Lower leg skin (tissue), 4 donors: ENCODE results near the gene SIRPA. TPM values are rescaled to one million over a fixed set of nuclear protein-coding genes. Genes with fewer than 3 reads are reported as not detected.
"Not testable (repeated sequence)": the region's sequence is repeated elsewhere in the genome, so short reads cannot be mapped to it uniquely, and the experiment has no call there.

Experiments used
- DNase-seq, 2 donors: peaks; one replicate each; pipeline ENCODE4 v3.0.0-alpha.2; 2019; ENCODE audit warnings: low spot score in 2 of 2
- H3K4me3 ChIP-seq: fragments of 200-600 bp; sonication (generic); 2 replicates; pipeline ENCODE4 v1.5.1; 2017; ENCODE audit warnings: mild to moderate bottlenecking, low read depth; ENCODE audit not compliant: poor library complexity, severe bottlenecking
- CTCF ChIP-seq, 3 donors: fragments of 450-650 bp; IDR thresholded peaks; one replicate each; pipeline ENCODE4 v1.5.1; 2016; ENCODE audit warnings: antibody characterized with exemption in 3 of 3, mild to moderate bottlenecking in 3 of 3, moderate library complexity in 2 of 3
- POLR2A ChIP-seq, 2 donors: fragments of 450-650 bp; IDR thresholded peaks; one replicate each; pipeline ENCODE4 v1.6.1; 2016 to 2017; ENCODE audit warnings: antibody characterized with exemption in 2 of 2, mild to moderate bottlenecking in 1 of 2, moderate library complexity in 1 of 2
- WGBS, 2 donors: methylation state at CpG; one replicate each; pipeline ENCODE4 v1.1.5; 2018; 5-methylcytosine and 5-hydroxymethylcytosine counted together
- intact Hi-C: fragments of 100-400 bp; cut with DNase I; formaldehyde crosslinking; loops from one replicate; pipeline ENCODE4 v1.15.0; 2023; ENCODE audit warnings: low total_unique reads
- total RNA-seq, 4 donors: library from RNA; depleted of rRNA; stranded (reverse); fragments of >200 nt; gene quantifications; one replicate each; pipeline ENCODE4 v1.1.0, GENCODE V29; 2016

Gene SIRPA
- total RNA-seq, 4 donors from 2014 or later = 29.3 to 55.0 (median 44.1) TPM

GRCh38 chr20:1920826-1921225 lies 25.6 kb downstream of the SIRPA start:
- no peak overlapping the region for H3K4me3 ChIP-seq
- TF ChIP-seq CTCF (IDR thresholded peaks at IDR 0.05) (no peak), POLR2A (IDR thresholded peaks at IDR 0.05) (no peak)
- no peak for DNase-seq
- 67% methylated on average over 6 of the region's 6 CpGs for WGBS, 2 donors
- intact Hi-C loops = no loop called here

- DNase-seq, intact Hi-C loops, H3K4me3 ChIP-seq: not testable (repeated sequence)
- 62 to 79% methylated on average over 4 of the region's 4 CpGs for WGBS, 2 donors
These were observed 26.8 kb downstream of the SIRPA start for GRCh38 chr20:1921985-1922384.

- no peak for DNase-seq
- no peak overlapping the region for H3K4me3 ChIP-seq
- no peak for TF ChIP-seq CTCF (IDR thresholded peaks at IDR 0.05)
- TF ChIP-seq POLR2A (IDR thresholded peaks at IDR 0.05) = no peak
- intact Hi-C loops = no loop called here
These were observed 27.6 kb downstream of the SIRPA start for GRCh38 chr20:1922786-1923185.

- DNase-seq = no peak
- TF ChIP-seq POLR2A (IDR thresholded peaks at IDR 0.05) (no peak), CTCF (IDR thresholded peaks at IDR 0.05) (no peak)
- H3K4me3 ChIP-seq = no peak overlapping the region
- WGBS, 2 donors = 88 to 95% methylated on average over 13 of the region's 13 CpGs
- intact Hi-C loops = no loop called here
These were observed 30.0 kb downstream of the SIRPA start for GRCh38 chr20:1924910-1925861.

GRCh38 chr20:1926237-1926636 lies 31.0 kb downstream of the SIRPA start:
- intact Hi-C loops = no loop called here
- no peak for DNase-seq
- H3K4me3 ChIP-seq = no peak overlapping the region
- no peak for TF ChIP-seq POLR2A (IDR thresholded peaks at IDR 0.05)
- no peak for TF ChIP-seq CTCF (IDR thresholded peaks at IDR 0.05)
- WGBS, 2 donors = 69 to 70% methylated on average over 5 of the region's 5 CpGs

GRCh38 chr20:1927217-1927616 lies 32.0 kb downstream of the SIRPA start:
- WGBS, 2 donors = 77 to 78% methylated on average over 8 of the region's 8 CpGs
- H3K4me3 ChIP-seq = no peak overlapping the region
- intact Hi-C loops = no loop called here
- no peak for DNase-seq
- TF ChIP-seq CTCF (IDR thresholded peaks at IDR 0.05) (no peak), POLR2A (IDR thresholded peaks at IDR 0.05) (no peak)
